GM13976 (cell line): Measurements from ENCODE around the gene NOL4L.

ENCODE experiments used
- DNase-seq: peaks from one replicate; pipeline ENCODE4 v3.0.0; 2012; ENCODE audit warnings: low spot score
- in situ Hi-C: fragments of 300-500 bp; cut with MboI; formaldehyde crosslinking; loops from one replicate; pipeline ENCODE4 v1.12.0; 2022; ENCODE audit warnings: low sequenced_read_pairs, mixed read lengths, inconsistent platforms; ENCODE audit not compliant: unreplicated experiment
- TF ChIP-seq, protein P1 (sequence below): IDR thresholded peaks from 2 replicates; pipeline ENCODE4 v1.5.1; 2012; ENCODE audit warnings: borderline replicate concordance, mild to moderate bottlenecking; ENCODE audit not compliant: insufficient read depth; ENCODE audit errors: extremely low read depth, missing control alignments, control extremely low read depth

Gene NOL4L

DNA sequence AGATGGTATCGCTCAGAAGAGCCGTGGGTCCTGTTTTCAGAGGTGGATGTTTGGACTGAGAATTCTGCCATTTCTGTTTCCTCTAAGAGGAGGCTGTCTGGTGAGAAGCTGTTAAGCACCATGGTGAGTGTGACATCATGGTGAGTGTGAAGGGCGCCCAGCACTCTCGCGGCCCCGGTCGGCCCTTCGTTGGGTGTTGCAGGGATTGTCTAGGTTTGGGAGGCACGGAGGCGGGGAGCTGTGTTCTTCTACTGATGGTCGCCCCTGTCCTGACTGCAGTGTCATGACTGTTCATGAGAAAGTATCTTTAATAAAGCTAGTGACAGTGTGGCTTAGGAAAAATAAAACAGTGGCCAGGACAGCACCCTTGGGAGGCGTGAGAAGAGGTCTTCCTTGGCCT, 70.4 kb downstream of the NOL4L start:
- TF ChIP-seq, protein P1, sequence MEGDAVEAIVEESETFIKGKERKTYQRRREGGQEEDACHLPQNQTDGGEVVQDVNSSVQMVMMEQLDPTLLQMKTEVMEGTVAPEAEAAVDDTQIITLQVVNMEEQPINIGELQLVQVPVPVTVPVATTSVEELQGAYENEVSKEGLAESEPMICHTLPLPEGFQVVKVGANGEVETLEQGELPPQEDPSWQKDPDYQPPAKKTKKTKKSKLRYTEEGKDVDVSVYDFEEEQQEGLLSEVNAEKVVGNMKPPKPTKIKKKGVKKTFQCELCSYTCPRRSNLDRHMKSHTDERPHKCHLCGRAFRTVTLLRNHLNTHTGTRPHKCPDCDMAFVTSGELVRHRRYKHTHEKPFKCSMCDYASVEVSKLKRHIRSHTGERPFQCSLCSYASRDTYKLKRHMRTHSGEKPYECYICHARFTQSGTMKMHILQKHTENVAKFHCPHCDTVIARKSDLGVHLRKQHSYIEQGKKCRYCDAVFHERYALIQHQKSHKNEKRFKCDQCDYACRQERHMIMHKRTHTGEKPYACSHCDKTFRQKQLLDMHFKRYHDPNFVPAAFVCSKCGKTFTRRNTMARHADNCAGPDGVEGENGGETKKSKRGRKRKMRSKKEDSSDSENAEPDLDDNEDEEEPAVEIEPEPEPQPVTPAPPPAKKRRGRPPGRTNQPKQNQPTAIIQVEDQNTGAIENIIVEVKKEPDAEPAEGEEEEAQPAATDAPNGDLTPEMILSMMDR: no peak
- in situ Hi-C loops: no loop called here
- DNase-seq: no peak

DNA sequence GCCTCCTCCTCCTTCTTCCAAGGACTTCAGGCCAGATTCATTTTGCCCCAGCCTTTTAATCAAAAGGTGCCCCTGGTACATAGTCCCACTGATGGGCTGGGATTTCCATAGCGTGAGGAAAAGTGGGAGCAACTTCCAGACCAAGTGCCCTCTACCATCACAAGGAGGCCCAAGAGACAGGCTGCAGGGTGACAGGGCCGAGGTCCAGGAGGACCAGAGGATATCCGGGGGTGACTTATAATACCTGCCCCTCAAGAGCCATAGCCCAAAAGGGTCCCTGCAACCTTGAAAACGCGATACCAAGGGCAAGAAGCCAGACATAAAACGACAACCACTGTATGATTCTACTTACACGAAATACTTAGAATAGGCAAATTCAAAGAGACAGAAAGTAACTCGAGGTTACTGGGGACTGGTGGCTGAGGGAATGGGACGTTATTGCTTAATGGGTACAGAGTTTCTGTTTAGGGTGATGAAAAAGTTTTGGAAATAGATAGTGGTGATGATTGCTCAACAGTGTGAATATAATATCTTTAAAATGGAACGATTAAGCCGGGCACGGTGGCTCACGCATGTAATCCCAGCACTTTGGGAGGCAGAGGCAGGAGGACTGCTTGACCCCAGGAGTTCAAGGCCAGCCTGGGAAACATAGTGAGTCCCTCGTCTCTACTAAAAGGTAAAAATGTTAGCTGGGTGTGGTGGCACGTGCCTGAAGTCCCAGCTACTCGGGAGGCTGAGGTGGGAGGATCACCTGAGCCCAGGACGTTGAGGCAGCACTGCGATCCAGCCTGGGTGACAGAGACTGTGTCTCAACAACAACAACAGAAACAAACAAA, 71.9 kb downstream of the NOL4L start:
- DNase-seq: no peak
- TF ChIP-seq, protein P1: no peak
- in situ Hi-C loops: no loop called here

DNA sequence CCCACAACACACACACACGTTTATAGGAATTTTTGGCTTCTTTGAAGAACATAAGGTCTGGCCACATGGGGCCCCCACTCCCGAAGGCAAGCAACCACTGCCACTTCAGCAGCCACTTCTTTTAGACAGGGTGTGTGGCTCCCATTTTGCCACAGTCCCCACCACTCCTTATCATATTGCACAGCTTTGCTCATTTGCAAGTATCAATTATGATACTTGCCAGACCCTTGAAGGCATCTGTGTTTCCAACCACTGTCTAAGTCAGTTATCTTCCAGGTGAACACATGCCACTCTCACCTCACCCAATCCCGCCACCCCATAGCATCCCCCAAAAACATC, 73.1 kb downstream of the NOL4L start:
- no peak for DNase-seq
- in situ Hi-C loops: no loop called here
- TF ChIP-seq, protein P1: no peak

DNA sequence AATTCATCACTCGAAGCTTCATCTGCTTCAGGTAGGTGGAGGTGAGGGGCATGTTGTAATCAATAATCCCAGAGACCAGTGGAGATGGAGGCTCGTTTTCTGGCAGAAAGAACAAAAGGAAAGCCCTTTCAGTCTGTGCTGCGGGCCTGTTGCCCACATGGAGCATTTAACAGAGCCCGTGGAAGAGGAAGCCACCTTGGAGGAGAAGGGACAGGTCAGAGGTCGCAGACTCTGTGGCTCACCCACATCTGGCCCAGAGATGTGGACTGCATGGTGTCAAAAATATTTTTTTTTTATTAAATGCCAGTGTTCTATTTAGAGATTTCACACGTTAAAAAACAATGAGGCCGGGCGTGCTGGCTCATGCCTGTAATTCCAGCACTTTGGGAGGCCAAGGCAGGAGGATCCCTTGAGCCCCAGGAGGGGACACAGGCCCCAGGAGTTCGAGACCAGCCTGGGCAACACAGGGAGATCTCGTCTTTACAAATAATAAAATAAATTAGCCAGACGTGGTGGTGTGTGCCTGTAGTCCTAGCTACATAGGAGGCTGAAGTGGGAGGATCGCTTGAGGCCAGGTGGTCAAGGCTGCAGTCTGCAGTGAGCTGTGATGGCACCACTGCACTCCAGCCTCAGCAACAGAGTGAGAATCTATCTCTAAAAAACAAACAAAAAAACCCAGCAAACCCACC, 73.6 kb downstream of the NOL4L start:
- DNase-seq: no peak
- in situ Hi-C loops: no loop called here
- TF ChIP-seq, protein P1: no peak

DNA sequence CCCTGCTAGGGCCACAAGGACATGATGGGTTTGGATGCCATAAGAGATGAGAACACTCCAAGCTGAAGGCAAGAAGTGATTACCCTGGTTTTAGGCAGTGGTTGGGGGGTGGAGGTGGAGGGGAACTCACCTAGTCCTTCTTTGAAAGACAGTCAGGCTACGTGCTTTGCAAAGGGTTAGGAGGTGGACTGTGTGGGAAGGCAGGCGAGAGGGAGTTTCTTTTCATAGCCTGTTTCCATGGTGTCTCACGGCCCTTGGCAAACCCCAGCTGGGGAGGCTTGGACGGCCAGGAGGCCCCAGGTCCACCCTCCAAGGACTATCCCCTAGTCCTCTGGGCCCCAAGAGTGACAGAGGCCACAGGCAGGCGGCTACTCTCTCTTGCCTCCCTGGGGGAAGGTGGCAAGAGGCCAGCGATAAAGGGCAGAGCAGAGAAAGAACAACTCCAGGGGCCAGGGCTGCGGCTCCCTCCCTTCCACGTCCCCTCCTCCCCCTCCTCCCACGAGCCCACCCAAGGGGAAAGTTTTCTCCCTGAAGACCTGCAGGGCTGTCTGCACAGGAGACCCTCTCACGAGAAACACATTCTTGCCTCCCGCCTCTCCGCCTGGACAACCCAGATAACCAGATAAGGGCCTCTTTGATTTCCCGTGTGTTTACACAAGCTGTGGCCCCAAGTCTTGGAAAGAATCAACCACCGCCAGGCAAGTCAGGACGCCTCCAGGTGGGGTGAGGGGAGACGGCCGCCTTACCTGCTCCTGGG, 74.4 kb downstream of the NOL4L start:
- TF ChIP-seq, protein P1: no peak
- in situ Hi-C loops: no loop called here
- peak; percentile 66 for DNase-seq

DNA sequence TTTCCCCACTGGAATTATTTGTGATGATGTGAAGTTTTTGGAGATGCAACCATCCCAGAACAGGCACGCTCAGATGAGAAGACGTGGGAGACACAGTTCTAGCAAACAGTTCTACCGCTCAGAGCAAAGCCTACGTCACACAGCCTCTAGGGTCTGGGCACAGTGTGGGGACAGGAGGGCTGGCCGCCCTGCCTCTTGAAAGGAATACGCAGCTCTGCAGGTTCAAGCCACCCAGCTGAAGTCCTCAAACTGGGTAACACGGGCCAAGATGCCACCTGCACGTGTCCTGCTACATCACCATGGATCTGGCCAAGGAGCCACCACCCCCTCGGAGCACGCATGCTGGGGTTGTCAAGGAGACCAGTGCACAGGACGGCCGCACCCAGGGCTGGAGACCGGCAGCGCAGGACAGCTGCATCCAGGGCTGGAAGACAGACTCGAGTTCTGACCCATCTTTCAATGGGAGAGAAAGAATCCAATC, 75.0 kb downstream of the NOL4L start:
- no peak for DNase-seq
- in situ Hi-C loops: no loop called here

More for the DNA sequence above, 75.0 kb downstream of the NOL4L start:
- TF ChIP-seq, protein P1: peak; percentile 3
